Stomach (tissue), 9 donors: ENCODE measurements around the gene NUBP1. TPM values are rescaled to one million over a fixed set of nuclear protein-coding genes. Genes with fewer than 3 reads are reported as not detected.

Experiments used
- DNase-seq, 2 donors: peaks; one replicate each; pipeline versions ENCODE4 v3.0.0 to v3.0.0-alpha.2; 2013 to 2019
- H3K27ac ChIP-seq, 5 donors: fragments of 200-600 bp in 4 of 5; sonication (generic) in 4 of 5; one replicate each; pipeline ENCODE4 v1.5.1; 2013 to 2019; ENCODE audit warnings: mild to moderate bottlenecking in 1 of 5, moderate library complexity in 1 of 5
- H3K27me3 ChIP-seq, 3 donors: fragments of 200-600 bp; sonication (generic); one replicate each; pipeline ENCODE4 v1.5.1; 2017 to 2019; ENCODE audit warnings: mixed run types in 1 of 3
- H3K36me3 ChIP-seq, 4 donors: fragments of 200-600 bp; sonication (generic); 1 replicate in 3 of 4; 2 replicates in 1 of 4; pipeline ENCODE4 v1.5.1; 2016 to 2019
- H3K4me1 ChIP-seq, 4 donors: fragments of 200-600 bp; sonication (generic); one replicate each; pipeline ENCODE4 v1.5.1; 2016 to 2019
- H3K4me3 ChIP-seq, 4 donors: fragments of 200-600 bp; sonication (generic) in 3 of 4; one replicate each; pipeline ENCODE4 v1.5.1; 2016 to 2019; ENCODE audit warnings: mild to moderate bottlenecking in 1 of 4
- H3K9me3 ChIP-seq, 4 donors: fragments of 200-600 bp; sonication (generic); one replicate each; pipeline ENCODE4 v1.5.1; 2016 to 2019
- EP300 ChIP-seq: sonication (generic); formaldehyde crosslinking; IDR thresholded peaks from one replicate; pipeline ENCODE4 v1.6.1; 2017; ENCODE audit warnings: antibody characterized with exemption
- POLR2A ChIP-seq, 4 donors: fragments of 450-650 bp; IDR thresholded peaks; one replicate each; pipeline ENCODE4 v1.6.1; 2016; ENCODE audit warnings: antibody characterized with exemption in 4 of 4, control low read depth in 2 of 4, mild to moderate bottlenecking in 1 of 4, moderate library complexity in 1 of 4
- POLR2AphosphoS5 ChIP-seq, 3 donors: sonication (generic); formaldehyde crosslinking; IDR thresholded peaks; one replicate each; pipeline ENCODE4 v1.6.1; 2016; ENCODE audit warnings: antibody characterized with exemption in 3 of 3
- WGBS, 5 donors: extraction: QIAGEN DNeasy Blood & Tissue Kit in 3 of 5; methylation state at CpG; one replicate each; pipeline versions ENCODE4 v1.1.5 to v1.1.7; 2013 to 2018; 5-methylcytosine and 5-hydroxymethylcytosine counted together
- intact Hi-C: fragments of 100-400 bp; cut with DNase I; formaldehyde crosslinking; loops from one replicate; pipeline ENCODE4 v1.15.1; 2023; ENCODE audit warnings: low total_unique reads
- polyA plus RNA-seq, 3 donors: library from polyadenylated mRNA; stranded (reverse); fragments of 200-250 nt; gene quantifications; one replicate each; pipeline ENCODE4 v1.2.3, GENCODE V29; 2013
- total RNA-seq, 5 donors: library from RNA; depleted of rRNA; stranded (reverse); fragments of >200 nt; gene quantifications; one replicate each; pipeline versions ENCODE4 v1.1.0 to v1.2.3, GENCODE V29; 2014 to 2016
- TF ChIP-seq, protein P1 (sequence below), 7 experiments: fragments of 450-650 bp in 4 of 7; fragments of 200-600 bp in 3 of 7; sonication (generic) in 3 of 7; IDR thresholded peaks; one replicate each; pipeline ENCODE4 v1.5.1; 2016 to 2019; ENCODE audit warnings: antibody characterized with exemption in 7 of 7, control low read depth in 2 of 7, mild to moderate bottlenecking in 1 of 7
- donor health status: healthy with polysubstance abuse.
- donor health status: Bipolar disorder and iron deficiency.
- donor health status: healthy.

The NUBP1 gene
- total and polyA plus RNA-seq, 8 donors = 2.2 to 239 (median 39.0) TPM

DNA sequence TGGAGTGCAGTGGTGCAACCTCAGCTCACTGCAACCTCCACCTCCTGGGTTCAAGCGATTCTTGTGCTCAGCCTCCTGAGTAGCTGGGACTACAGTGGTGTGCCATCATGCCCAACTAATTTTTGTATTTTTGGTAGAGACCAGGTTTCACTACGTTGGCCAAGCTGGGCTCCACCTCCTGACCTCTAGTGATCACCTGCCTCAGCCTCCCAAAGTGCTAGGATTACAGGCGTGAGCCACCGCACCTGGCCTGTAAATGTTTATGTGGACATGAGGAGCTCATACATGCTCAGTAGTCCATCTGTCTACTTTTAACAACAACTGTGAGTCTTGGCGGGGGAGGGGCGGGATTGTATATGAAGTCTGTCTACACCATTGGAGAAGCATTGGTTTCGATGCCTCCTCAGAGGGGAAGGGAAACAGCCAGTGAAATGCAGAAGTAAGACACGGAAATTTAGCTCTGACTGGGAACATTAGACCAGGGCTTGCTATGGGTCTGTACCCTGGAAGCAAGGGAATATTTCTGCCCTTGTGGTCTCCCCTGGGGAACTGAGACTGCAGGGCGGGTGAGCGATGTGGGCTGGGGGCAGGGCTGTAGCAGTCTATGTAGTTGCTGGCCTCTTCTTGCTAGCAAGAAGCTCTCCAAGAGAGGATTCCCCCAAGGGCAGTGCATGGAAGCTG lies 9.3 kb downstream of the NUBP1 start:
- Histone ChIP-seq H3K4me3 (no peak overlapping the region), H3K27me3 (no peaks in the 10 kb centered on the region), H3K27ac (peak overlapping the region in 1 of 5 donors; percentile 26), H3K4me1 (peaks cover 0 to 6% (median 0%) of the 10 kb centered on the region in 4 donors), H3K36me3 (peaks cover 51 to 100% (median 99%) of the 10 kb centered on the region in 4 donors), H3K9me3 (no peaks in the 10 kb centered on the region)
- intact Hi-C loops = no loop called here
- TF ChIP-seq POLR2AphosphoS5 (IDR thresholded peaks at IDR 0.05) = no peak
- WGBS, 5 donors = 91 to 92% (median 91%) methylated on average over 10 of the region's 10 CpGs
- DNase-seq = peak; percentile 31 to 45

DNA sequence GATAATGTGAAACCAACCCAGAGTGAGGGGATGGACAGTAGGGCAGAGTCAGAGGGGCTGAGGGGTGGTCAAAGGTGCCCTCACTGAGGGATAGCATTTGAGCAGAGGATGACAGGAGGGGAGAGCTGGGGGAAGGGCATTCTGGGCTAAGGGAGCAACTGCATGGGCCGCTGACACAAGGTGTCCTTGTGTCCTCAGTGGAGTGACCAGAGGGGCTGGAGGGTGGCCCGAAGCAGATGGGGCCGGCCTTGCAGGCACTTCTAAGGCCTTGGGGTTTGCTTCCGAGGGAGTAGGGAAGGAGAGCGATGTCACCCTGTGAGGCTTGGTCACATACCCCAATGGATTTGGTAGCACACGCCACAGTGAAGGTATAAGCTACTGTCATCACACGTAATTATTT lies 10.0 kb downstream of the NUBP1 start:
- peak overlapping the region in 1 of 5 donors; percentile 26 for H3K27ac ChIP-seq
- H3K4me3 ChIP-seq = no peak overlapping the region
- no peak for DNase-seq
- intact Hi-C loops = no loop called here
- H3K27me3 ChIP-seq = no peaks in the 10 kb centered on the region
- 89 to 98% (median 93%) methylated on average over 7 of the region's 7 CpGs for WGBS, 5 donors
- H3K4me1 ChIP-seq = peaks cover 0 to 6% (median 0%) of the 10 kb centered on the region in 4 donors
- TF ChIP-seq POLR2A (IDR thresholded peaks at IDR 0.05) = no peak
- TF ChIP-seq, protein P1, sequence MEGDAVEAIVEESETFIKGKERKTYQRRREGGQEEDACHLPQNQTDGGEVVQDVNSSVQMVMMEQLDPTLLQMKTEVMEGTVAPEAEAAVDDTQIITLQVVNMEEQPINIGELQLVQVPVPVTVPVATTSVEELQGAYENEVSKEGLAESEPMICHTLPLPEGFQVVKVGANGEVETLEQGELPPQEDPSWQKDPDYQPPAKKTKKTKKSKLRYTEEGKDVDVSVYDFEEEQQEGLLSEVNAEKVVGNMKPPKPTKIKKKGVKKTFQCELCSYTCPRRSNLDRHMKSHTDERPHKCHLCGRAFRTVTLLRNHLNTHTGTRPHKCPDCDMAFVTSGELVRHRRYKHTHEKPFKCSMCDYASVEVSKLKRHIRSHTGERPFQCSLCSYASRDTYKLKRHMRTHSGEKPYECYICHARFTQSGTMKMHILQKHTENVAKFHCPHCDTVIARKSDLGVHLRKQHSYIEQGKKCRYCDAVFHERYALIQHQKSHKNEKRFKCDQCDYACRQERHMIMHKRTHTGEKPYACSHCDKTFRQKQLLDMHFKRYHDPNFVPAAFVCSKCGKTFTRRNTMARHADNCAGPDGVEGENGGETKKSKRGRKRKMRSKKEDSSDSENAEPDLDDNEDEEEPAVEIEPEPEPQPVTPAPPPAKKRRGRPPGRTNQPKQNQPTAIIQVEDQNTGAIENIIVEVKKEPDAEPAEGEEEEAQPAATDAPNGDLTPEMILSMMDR (IDR thresholded peaks at IDR 0.05) = no peak
- TF ChIP-seq EP300 = no peak
- TF ChIP-seq POLR2AphosphoS5 (IDR thresholded peaks at IDR 0.05) = no peak
- H3K36me3 ChIP-seq = peaks cover 51 to 100% (median 99%) of the 10 kb centered on the region in 4 donors
- H3K9me3 ChIP-seq = no peaks in the 10 kb centered on the region

DNA sequence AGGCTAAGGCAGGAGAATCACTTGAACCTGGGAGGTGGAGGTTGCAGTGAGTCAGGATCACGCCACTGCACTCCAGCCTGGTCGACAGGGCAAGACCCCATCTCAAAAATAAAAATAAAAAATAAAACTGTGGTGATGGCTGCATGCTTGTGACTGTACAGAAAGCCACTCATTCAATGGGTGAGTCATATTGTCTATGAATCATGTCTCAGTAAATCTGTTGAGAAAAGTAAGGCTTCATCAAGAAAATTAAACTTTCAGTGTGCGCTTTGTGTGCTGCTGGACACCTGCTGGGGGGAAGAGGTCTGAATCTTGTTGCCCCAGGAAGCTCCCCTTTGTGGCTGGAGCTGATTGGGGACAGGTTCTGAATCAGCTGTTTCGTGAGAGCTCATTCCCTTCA lies 11.3 kb downstream of the NUBP1 start:
- no peak for DNase-seq
- H3K9me3 ChIP-seq = no peaks in the 10 kb centered on the region
- WGBS, 5 donors = 82 to 93% (median 88%) methylated on average over 4 of the region's 4 CpGs
- no peak overlapping the region for H3K27ac ChIP-seq
- intact Hi-C loops = no loop called here
- H3K4me3 ChIP-seq = no peak overlapping the region
- peaks cover 57 to 100% (median 99%) of the 10 kb centered on the region in 4 donors for H3K36me3 ChIP-seq
- no peaks in the 10 kb centered on the region for H3K27me3 ChIP-seq
- no peak for TF ChIP-seq EP300
- no peak for TF ChIP-seq POLR2AphosphoS5 (IDR thresholded peaks at IDR 0.05)
- no peak for TF ChIP-seq POLR2A (IDR thresholded peaks at IDR 0.05)
- TF ChIP-seq, protein P1 (IDR thresholded peaks at IDR 0.05) = no peak
- H3K4me1 ChIP-seq = peaks cover 0 to 6% (median 0%) of the 10 kb centered on the region in 4 donors

DNA sequence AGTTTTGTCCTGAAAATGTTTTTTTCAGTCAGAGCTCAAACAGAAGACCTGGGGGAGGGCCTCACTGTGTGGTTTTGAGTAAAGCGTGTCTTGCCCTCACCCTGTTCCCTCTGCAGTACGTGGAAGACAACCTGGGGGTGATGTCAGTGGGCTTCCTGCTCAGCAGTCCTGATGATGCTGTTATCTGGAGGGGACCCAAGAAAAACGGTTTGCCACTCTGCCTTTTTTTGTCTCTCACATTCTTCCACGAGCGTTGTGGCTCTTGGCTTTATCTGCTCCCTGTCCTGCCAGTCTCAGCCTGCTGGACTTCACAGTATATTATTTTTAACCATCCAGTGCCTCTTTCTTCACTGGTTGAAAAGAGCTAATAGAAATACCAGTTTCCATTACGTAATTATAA lies 12.9 kb downstream of the NUBP1 start:
- Histone ChIP-seq H3K4me1 (peaks cover 0 to 6% (median 0%) of the 10 kb centered on the region in 4 donors), H3K27ac (no peak overlapping the region), H3K4me3 (no peak overlapping the region), H3K9me3 (no peaks in the 10 kb centered on the region), H3K27me3 (no peaks in the 10 kb centered on the region), H3K36me3 (peaks cover 68 to 100% (median 99%) of the 10 kb centered on the region in 4 donors)
- TF ChIP-seq, protein P1 (IDR thresholded peaks at IDR 0.05) = no peak
- TF ChIP-seq EP300 (no peak), POLR2A (IDR thresholded peaks at IDR 0.05) (no peak), POLR2AphosphoS5 (IDR thresholded peaks at IDR 0.05) (no peak)
- intact Hi-C loops = no loop called here
- DNase-seq = no peak
- 78 to 84% (median 80%) methylated on average over 6 of the region's 6 CpGs for WGBS, 5 donors

DNA sequence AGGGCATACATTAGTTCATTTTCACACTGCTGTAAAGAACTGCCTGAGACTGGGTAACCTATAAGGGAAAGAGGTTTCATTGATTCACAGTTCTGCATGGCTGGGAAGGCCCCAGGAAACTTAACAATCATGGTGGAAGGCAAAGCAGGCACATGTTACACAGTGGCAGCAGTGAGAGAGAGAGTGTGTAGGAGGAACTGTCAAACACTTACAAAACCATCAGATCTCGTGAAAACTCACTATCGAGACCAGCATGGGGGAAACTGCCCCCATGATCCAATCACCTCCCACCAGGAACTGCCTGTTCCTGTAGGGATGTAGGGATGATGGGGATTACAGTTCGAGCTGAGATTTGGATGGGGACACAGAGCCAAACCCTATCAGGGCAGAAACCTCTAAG lies 17.2 kb downstream of the NUBP1 start:
- Histone ChIP-seq H3K27ac (no peak overlapping the region), H3K27me3 (no peaks in the 10 kb centered on the region), H3K4me1 (peaks cover 0 to 6% (median 0%) of the 10 kb centered on the region in 4 donors), H3K4me3 (no peak overlapping the region), H3K9me3 (no peaks in the 10 kb centered on the region), H3K36me3 (peaks cover 82 to 100% (median 99%) of the 10 kb centered on the region in 4 donors)
- DNase-seq = no peak
- TF ChIP-seq EP300 = no peak
- TF ChIP-seq POLR2AphosphoS5 (IDR thresholded peaks at IDR 0.05) = no peak
- TF ChIP-seq POLR2A (IDR thresholded peaks at IDR 0.05) = no peak
- TF ChIP-seq, protein P1 (IDR thresholded peaks at IDR 0.05) = no peak
- 81 to 87% (median 84%) methylated on average over 3 of the region's 3 CpGs for WGBS, 5 donors
- intact Hi-C loops = no loop called here
